NCI-H1092 (cell line): ENCODE data around the gene MED13L.
"Not testable (repeated sequence)": the region's sequence is repeated elsewhere in the genome, so short reads cannot be mapped to it uniquely, and the experiment has no call there.

Experiments used
- DNase-seq: peaks from one replicate; lab custom pipeline; 2025; lab: John Stamatoyannopoulos, UW

The MED13L gene

GRCh38 chr12:116303066-116303465 is 25.6 kb upstream of the MED13L start:
- DNase-seq, result no peak

GRCh38 chr12:116302166-116303058 is 24.9 kb upstream of the MED13L start:
- DNase-seq, result no peak

GRCh38 chr12:116301621-116302020 is 24.1 kb upstream of the MED13L start:
- DNase-seq, result no peak

GRCh38 chr12:116299665-116300328 is 22.3 kb upstream of the MED13L start:
- no peak for DNase-seq

GRCh38 chr12:116299064-116299463 is 21.6 kb upstream of the MED13L start:
- DNase-seq, result no peak

- no peak for DNase-seq
Measured at GRCh38 chr12:116298578-116298977, 21.1 kb upstream of the MED13L start.

GRCh38 chr12:116297224-116297834 is 19.8 kb upstream of the MED13L start:
- no peak for DNase-seq

GRCh38 chr12:116295327-116296263 is 18.1 kb upstream of the MED13L start:
- DNase-seq, result no peak

- DNase-seq, result no peak
Measured at GRCh38 chr12:116294454-116295165, 17.1 kb upstream of the MED13L start.

- no peak for DNase-seq
Measured at GRCh38 chr12:116293687-116294453, 16.4 kb upstream of the MED13L start.

- DNase-seq, result no peak
Measured at GRCh38 chr12:116291218-116291617, 13.7 kb upstream of the MED13L start.

- DNase-seq, result no peak
Measured at GRCh38 chr12:116288735-116289134, 11.2 kb upstream of the MED13L start.

- no peak for DNase-seq
Measured at GRCh38 chr12:116287842-116288301, 10.4 kb upstream of the MED13L start.

GRCh38 chr12:116284396-116284795 is 6.9 kb upstream of the MED13L start:
- no peak for DNase-seq

GRCh38 chr12:116283881-116284280 is 6.4 kb upstream of the MED13L start:
- DNase-seq, result not testable (repeated sequence)

- no peak for DNase-seq
Measured at GRCh38 chr12:116282371-116283286, 5.1 kb upstream of the MED13L start.

- DNase-seq, result no peak
Measured at GRCh38 chr12:116280595-116281290, 3.2 kb upstream of the MED13L start.

GRCh38 chr12:116278667-116279066 is 1.2 kb upstream of the MED13L start:
- DNase-seq, result no peak

GRCh38 chr12:116278279-116278626 is 760 bp upstream of the MED13L start:
- DNase-seq, result no peak
